ENCODE results near the gene CNOT3.

DNA sequence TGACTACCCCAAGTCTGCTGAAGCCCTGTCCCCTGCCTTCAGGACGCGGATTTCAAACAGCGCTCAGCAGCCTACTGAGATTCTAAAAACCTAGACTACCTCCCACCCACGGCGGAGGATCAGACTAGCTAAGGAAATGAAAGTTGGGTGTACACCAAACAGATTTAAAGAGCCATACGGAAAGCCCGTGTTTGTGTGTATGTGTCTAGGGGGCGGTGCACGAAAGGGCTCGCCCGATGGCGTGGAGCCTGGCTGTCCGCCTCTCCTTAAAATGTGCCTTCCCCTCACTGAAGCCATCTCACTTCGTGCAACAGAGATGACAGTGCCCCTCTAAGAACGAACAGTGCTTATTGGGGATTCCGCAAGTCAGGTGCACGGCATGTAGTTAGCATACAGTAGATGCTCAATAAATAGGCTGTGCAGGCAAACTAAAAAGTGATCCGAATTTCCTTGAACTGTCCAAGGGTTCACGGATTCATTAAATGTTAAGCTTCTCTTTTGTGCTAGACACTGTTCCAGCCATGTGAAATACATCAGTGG, 21.3 kb downstream of the CNOT3 start:
- TF ChIP-seq POLR2A (IDR thresholded peaks at IDR 0.05; ENCODE audit: low read depth, low read length): no peak
- TF ChIP-seq, protein P1, sequence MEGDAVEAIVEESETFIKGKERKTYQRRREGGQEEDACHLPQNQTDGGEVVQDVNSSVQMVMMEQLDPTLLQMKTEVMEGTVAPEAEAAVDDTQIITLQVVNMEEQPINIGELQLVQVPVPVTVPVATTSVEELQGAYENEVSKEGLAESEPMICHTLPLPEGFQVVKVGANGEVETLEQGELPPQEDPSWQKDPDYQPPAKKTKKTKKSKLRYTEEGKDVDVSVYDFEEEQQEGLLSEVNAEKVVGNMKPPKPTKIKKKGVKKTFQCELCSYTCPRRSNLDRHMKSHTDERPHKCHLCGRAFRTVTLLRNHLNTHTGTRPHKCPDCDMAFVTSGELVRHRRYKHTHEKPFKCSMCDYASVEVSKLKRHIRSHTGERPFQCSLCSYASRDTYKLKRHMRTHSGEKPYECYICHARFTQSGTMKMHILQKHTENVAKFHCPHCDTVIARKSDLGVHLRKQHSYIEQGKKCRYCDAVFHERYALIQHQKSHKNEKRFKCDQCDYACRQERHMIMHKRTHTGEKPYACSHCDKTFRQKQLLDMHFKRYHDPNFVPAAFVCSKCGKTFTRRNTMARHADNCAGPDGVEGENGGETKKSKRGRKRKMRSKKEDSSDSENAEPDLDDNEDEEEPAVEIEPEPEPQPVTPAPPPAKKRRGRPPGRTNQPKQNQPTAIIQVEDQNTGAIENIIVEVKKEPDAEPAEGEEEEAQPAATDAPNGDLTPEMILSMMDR (IDR thresholded peaks at IDR 0.05; ENCODE audit: extremely low read depth in 1 of 2, insufficient read depth in 1 of 2, low read depth in 1 of 2, low read length in 2 of 2): no peak
- TF ChIP-seq, protein P2, sequence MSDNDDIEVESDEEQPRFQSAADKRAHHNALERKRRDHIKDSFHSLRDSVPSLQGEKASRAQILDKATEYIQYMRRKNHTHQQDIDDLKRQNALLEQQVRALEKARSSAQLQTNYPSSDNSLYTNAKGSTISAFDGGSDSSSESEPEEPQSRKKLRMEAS (IDR thresholded peaks at IDR 0.05; ENCODE audit: insufficient read depth, insufficient read length): no peak

Data from endothelial cell of umbilical vein (primary cell).